ENCODE data around the gene PMEPA1.
A peak's percentile ranks its signal among the peaks of the same experiment; 100 is the strongest.

The PMEPA1 gene

DNA sequence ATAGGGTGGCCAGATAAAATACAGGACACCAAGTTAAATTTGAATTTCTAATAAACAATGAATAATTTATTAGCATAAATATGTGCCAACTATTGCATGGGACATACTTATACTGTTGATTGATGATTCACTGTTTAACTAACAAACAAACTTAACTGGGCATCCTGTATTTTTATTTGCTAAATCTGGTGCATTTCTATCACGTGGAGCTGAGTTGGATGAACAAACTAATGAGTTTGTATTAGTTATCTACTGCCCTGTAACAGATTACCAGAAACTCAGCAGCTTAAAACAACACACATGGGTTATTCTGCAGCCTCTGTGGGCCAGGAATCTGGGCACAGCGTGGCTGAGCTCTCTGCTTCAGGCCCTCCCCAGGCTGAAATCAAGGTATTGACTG, 28.2 kb upstream of the PMEPA1 start:
- Histone ChIP-seq H3K9ac (no peak overlapping the region), H3K4me1 (peaks cover 15% of the 10 kb centered on the region)

GRCh38 chr20:57737349-57737748, 27.5 kb upstream of the PMEPA1 start:
- Histone ChIP-seq H3K27me3 (no peaks in the 10 kb centered on the region), H3K36me3 (no peaks in the 10 kb centered on the region), H4K20me1 (no peaks in the 10 kb centered on the region), H3K4me1 (peaks cover 18% of the 10 kb centered on the region), H3K4me2 (no peak overlapping the region), H3K9me3 (no peaks in the 10 kb centered on the region), H3K27ac (no peak overlapping the region), H3K9ac (no peak overlapping the region), H3K4me3 (no peak overlapping the region)
- TF ChIP-seq Cebpa-rat (IDR thresholded peaks at IDR 0.05) = no peak

More for the DNA sequence above, 28.2 kb upstream of the PMEPA1 start:
- Histone ChIP-seq H3K4me2 (no peak overlapping the region), H3K27ac (no peak overlapping the region), H3K9me3 (no peaks in the 10 kb centered on the region), H3K27me3 (no peaks in the 10 kb centered on the region), H3K4me3 (no peak overlapping the region), H4K20me1 (no peaks in the 10 kb centered on the region), H3K36me3 (no peaks in the 10 kb centered on the region)
- TF ChIP-seq Cebpa-rat (IDR thresholded peaks at IDR 0.05) = no peak

- Histone ChIP-seq H3K4me3 (no peak overlapping the region), H3K4me2 (no peak overlapping the region), H3K27ac (no peak overlapping the region), H4K20me1 (no peaks in the 10 kb centered on the region), H3K27me3 (no peaks in the 10 kb centered on the region), H3K36me3 (no peaks in the 10 kb centered on the region), H3K4me1 (peaks cover 23% of the 10 kb centered on the region), H3K9me3 (no peaks in the 10 kb centered on the region), H3K9ac (no peak overlapping the region)
- no peak for TF ChIP-seq Cebpa-rat (IDR thresholded peaks at IDR 0.05)
Observed at GRCh38 chr20:57736738-57737347, 27.0 kb upstream of the PMEPA1 start.

- H3K4me1 ChIP-seq = peaks cover 31% of the 10 kb centered on the region
- no peak for TF ChIP-seq Cebpa-rat (IDR thresholded peaks at IDR 0.05)
- no peak overlapping the region for H3K9ac ChIP-seq
- 0 out of 2 replicates have a peak overlapping the region, but pooled peaks have one; percentile 11 for H3K4me2 ChIP-seq
- H3K27me3 ChIP-seq = no peaks in the 10 kb centered on the region
- no peaks in the 10 kb centered on the region for H4K20me1 ChIP-seq
- H3K36me3 ChIP-seq = no peaks in the 10 kb centered on the region
- H3K9me3 ChIP-seq = no peaks in the 10 kb centered on the region
- no peak overlapping the region for H3K27ac ChIP-seq
- H3K4me3 ChIP-seq = no peak overlapping the region
Observed at GRCh38 chr20:57735831-57736737, 26.3 kb upstream of the PMEPA1 start.

DNA sequence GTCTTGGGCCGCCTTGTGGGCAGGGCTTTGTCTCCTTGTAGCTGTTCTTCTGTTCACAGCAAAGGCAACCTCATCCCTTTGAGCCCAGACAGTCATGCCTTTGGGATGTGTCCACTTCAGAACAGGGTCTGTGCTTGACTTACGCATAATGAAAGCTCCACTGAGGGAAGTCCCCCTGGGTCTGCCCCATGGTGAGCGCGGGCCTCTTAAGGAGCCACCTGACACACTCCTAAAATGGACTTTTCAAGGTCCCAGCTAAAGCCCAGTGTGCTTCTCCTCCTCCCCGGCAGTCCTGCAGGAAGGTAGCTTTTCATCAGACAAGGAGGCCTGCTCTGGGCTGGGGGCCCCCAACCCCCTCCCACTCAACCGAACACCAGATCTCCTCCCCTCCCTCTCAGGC, 24.9 kb upstream of the PMEPA1 start:
- no peaks in the 10 kb centered on the region for H3K36me3 ChIP-seq
- H3K4me3 ChIP-seq = no peak overlapping the region
- no peaks in the 10 kb centered on the region for H3K9me3 ChIP-seq
- no peak overlapping the region for H3K9ac ChIP-seq
- H3K4me1 ChIP-seq = peaks cover 44% of the 10 kb centered on the region
- no peak for TF ChIP-seq Cebpa-rat (IDR thresholded peaks at IDR 0.05)
- no peak overlapping the region for H3K27ac ChIP-seq
- H3K4me2 ChIP-seq = no peak overlapping the region
- H4K20me1 ChIP-seq = no peaks in the 10 kb centered on the region; the same call in 1 of the 2 replicates
- no peaks in the 10 kb centered on the region for H3K27me3 ChIP-seq

DNA sequence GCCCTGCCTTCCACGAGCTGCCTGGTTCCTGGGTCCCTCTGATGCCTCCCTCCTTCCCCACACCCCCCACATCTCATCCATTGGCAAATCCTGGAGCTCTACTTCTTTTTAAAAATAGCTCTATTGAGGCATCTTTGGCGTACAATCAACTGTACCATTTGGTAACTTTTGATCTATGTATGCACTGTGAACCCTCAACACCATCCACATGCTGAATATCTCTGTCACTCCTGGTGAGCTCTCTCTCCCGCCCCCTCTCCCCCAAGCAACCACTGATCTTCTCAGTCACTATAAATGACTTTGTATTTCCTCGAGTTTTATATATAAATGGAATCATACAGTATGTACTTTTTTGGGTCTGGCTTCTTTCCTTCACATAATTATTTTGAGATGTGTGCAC, 22.4 kb upstream of the PMEPA1 start:
- peak overlapping the region; percentile 86 for H3K4me2 ChIP-seq
- no peak overlapping the region for H3K4me3 ChIP-seq
- no peak for TF ChIP-seq Cebpa-rat (IDR thresholded peaks at IDR 0.05)
- no peak overlapping the region for H3K9ac ChIP-seq
- H3K9me3 ChIP-seq = no peaks in the 10 kb centered on the region
- H3K27me3 ChIP-seq = no peaks in the 10 kb centered on the region
- no peaks in the 10 kb centered on the region for H3K36me3 ChIP-seq
- H4K20me1 ChIP-seq = no peaks in the 10 kb centered on the region; the same call in 1 of the 2 replicates
- peaks cover 55% of the 10 kb centered on the region for H3K4me1 ChIP-seq
- no peak overlapping the region for H3K27ac ChIP-seq

- Histone ChIP-seq H3K4me3 (no peak overlapping the region), H3K36me3 (no peaks in the 10 kb centered on the region), H4K20me1 (no peaks in the 10 kb centered on the region; the same call in 1 of the 2 replicates), H3K4me2 (no peak overlapping the region), H3K9ac (no peak overlapping the region), H3K27ac (no peak overlapping the region), H3K27me3 (no peaks in the 10 kb centered on the region), H3K9me3 (no peaks in the 10 kb centered on the region), H3K4me1 (peaks cover 40% of the 10 kb centered on the region)
- no peak for TF ChIP-seq Cebpa-rat (IDR thresholded peaks at IDR 0.05)
Observed at GRCh38 chr20:57728762-57729161, 18.9 kb upstream of the PMEPA1 start.

DNA sequence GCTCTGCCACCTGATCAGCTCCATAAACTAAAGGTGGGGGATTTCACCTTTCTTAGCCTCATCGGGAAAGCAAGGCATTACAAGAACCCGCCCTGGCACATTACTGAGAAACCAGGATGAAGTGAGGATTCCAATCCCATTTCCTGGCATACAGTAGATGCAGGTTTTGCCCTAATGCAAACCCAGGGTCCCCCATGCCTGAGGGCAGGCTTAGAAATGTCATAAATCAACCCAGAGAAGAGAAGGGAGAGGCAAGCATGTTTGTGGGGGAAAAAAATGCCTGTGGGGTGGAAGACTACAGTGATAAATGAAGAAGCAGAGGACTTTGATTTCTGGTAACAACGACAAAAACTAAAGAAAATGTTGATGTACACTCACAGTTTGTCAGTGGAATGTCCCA, 18.0 kb upstream of the PMEPA1 start:
- Histone ChIP-seq H3K4me3 (no peak overlapping the region), H3K36me3 (no peaks in the 10 kb centered on the region), H3K4me1 (peaks cover 40% of the 10 kb centered on the region), H3K9me3 (no peaks in the 10 kb centered on the region), H3K27ac (no peak overlapping the region), H3K27me3 (no peaks in the 10 kb centered on the region), H4K20me1 (no peaks in the 10 kb centered on the region; the same call in 1 of the 2 replicates), H3K4me2 (no peak overlapping the region), H3K9ac (no peak overlapping the region)
- TF ChIP-seq Cebpa-rat (IDR thresholded peaks at IDR 0.05) = no peak

DNA sequence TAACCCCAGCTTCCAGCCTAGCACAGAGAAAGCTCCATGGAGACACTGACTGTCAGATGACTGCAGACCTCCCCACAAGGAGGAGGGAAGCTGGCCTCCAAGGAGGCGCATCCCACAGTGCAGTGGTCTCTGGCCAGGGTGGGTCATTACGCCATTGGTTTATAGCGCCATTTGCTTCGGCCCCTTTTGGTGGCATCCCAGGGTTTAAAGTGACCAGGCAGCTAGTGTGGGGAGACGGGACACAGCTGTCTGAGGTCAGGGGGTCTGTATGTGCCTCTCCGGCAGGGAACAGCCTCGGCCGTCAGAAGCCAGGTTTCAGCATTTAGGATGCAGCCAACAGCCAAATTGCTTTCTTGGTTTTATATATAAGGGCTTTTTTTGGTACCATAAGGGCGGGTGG, 15.8 kb upstream of the PMEPA1 start:
- Histone ChIP-seq H3K4me1 (peaks cover 20% of the 10 kb centered on the region), H3K27ac (no peak overlapping the region), H4K20me1 (no peaks in the 10 kb centered on the region; the same call in 1 of the 2 replicates), H3K9me3 (no peaks in the 10 kb centered on the region), H3K36me3 (no peaks in the 10 kb centered on the region), H3K9ac (no peak overlapping the region), H3K4me3 (no peak overlapping the region), H3K4me2 (no peak overlapping the region), H3K27me3 (no peaks in the 10 kb centered on the region)
- TF ChIP-seq Cebpa-rat (IDR thresholded peaks at IDR 0.05) = no peak

Measured in BLaER1 (cell line).